Right atrium auricular region (tissue), 2 donors: ENCODE measurements around the gene PLXNB3. TPM values are rescaled to one million over a fixed set of nuclear protein-coding genes. Genes with fewer than 3 reads are reported as not detected.

ENCODE experiments used
- DNase-seq: peaks from one replicate; pipeline ENCODE4 v3.0.0-alpha.2; 2019; ENCODE audit warnings: low spot score
- H3K27ac ChIP-seq, 2 donors: fragments of 200-600 bp; sonication (generic); 1 replicate in 1 of 2; 2 replicates in 1 of 2; pipeline ENCODE4 v1.5.1; 2016 to 2019
- H3K27me3 ChIP-seq, 2 donors: fragments of 200-600 bp; sonication (generic); one replicate each; pipeline versions ENCODE4 v1.5.1 to v1.6.0; 2017 to 2019
- H3K36me3 ChIP-seq: fragments of 200-600 bp; sonication (generic); one replicate; pipeline ENCODE4 v1.5.1; 2016
- H3K4me1 ChIP-seq, 2 donors: fragments of 200-600 bp; sonication (generic); one replicate each; pipeline versions ENCODE4 v1.5.1 to v1.6.0; 2017 to 2019
- H3K4me3 ChIP-seq, 2 donors: fragments of 200-600 bp; sonication (generic); 1 replicate in 1 of 2; 2 replicates in 1 of 2; pipeline ENCODE4 v1.5.1; 2017 to 2019; ENCODE audit warnings: mild to moderate bottlenecking in 1 of 2, moderate library complexity in 1 of 2
- H3K9me3 ChIP-seq, 2 donors: fragments of 200-600 bp; sonication (generic); one replicate each; pipeline ENCODE4 v1.5.1; 2019
- CTCF ChIP-seq, 2 donors: fragments of 200-600 bp; sonication (generic); IDR thresholded peaks; one replicate each; pipeline ENCODE4 v1.5.1; 2019; ENCODE audit warnings: antibody characterized with exemption in 2 of 2
- total RNA-seq, 2 donors: library from RNA; depleted of rRNA; stranded (reverse); fragments of >200 nt; gene quantifications; one replicate each; pipeline ENCODE4 v1.1.0, GENCODE V29; 2016

The PLXNB3 gene
- total RNA-seq, 2 donors from 2014 or later: 5.6 to 8.2 TPM

GRCh38 chrX:153763298-153763932, 634 bp upstream of the PLXNB3 start:
- no peak for DNase-seq
- Histone ChIP-seq H3K27ac (no peak overlapping the region), H3K36me3 (no peaks in the 10 kb centered on the region), H3K27me3 (no peaks in the 10 kb centered on the region), H3K9me3 (no peaks in the 10 kb centered on the region), H3K4me1 (peaks cover 0 to 22% of the 10 kb centered on the region in 2 donors), H3K4me3 (no peak overlapping the region)
- no peak for TF ChIP-seq CTCF (IDR thresholded peaks at IDR 0.05)

- TF ChIP-seq CTCF (IDR thresholded peaks at IDR 0.05): no peak
- Histone ChIP-seq H3K36me3 (no peaks in the 10 kb centered on the region), H3K27ac (peak overlapping the region; percentile 64 to 77), H3K4me1 (peaks cover 0 to 22% of the 10 kb centered on the region in 2 donors), H3K27me3 (no peaks in the 10 kb centered on the region), H3K4me3 (peak overlapping the region in 1 of 2 donors; percentile 31), H3K9me3 (no peaks in the 10 kb centered on the region)
- no peak for DNase-seq
Measured at GRCh38 chrX:153764786-153765137, 713 bp downstream of the PLXNB3 start.

- Histone ChIP-seq H3K27ac (peak overlapping the region; percentile 64 to 77), H3K4me3 (peak overlapping the region in 1 of 2 donors; percentile 24), H3K9me3 (no peaks in the 10 kb centered on the region), H3K36me3 (no peaks in the 10 kb centered on the region), H3K27me3 (no peaks in the 10 kb centered on the region), H3K4me1 (peaks cover 0 to 22% of the 10 kb centered on the region in 2 donors)
- TF ChIP-seq CTCF (IDR thresholded peaks at IDR 0.05): no peak
- DNase-seq: no peak
Measured at GRCh38 chrX:153765138-153766079, 1.4 kb downstream of the PLXNB3 start.

- no peak for DNase-seq
- H3K9me3 ChIP-seq: no peaks in the 10 kb centered on the region
- no peak for TF ChIP-seq CTCF (IDR thresholded peaks at IDR 0.05)
- peak overlapping the region; percentile 64 to 77 for H3K27ac ChIP-seq
- peak overlapping the region in 1 of 2 donors; percentile 24 for H3K4me3 ChIP-seq
- H3K36me3 ChIP-seq: no peaks in the 10 kb centered on the region
- H3K27me3 ChIP-seq: no peaks in the 10 kb centered on the region
- peaks cover 0 to 22% of the 10 kb centered on the region in 2 donors for H3K4me1 ChIP-seq
Measured at GRCh38 chrX:153766098-153766817, 2.2 kb downstream of the PLXNB3 start.

- H3K9me3 ChIP-seq: no peaks in the 10 kb centered on the region
- no peak overlapping the region for H3K4me3 ChIP-seq
- no peaks in the 10 kb centered on the region for H3K27me3 ChIP-seq
- peaks cover 0 to 22% of the 10 kb centered on the region in 2 donors for H3K4me1 ChIP-seq
- no peak overlapping the region for H3K27ac ChIP-seq
- TF ChIP-seq CTCF (IDR thresholded peaks at IDR 0.05): no peak
- H3K36me3 ChIP-seq: no peaks in the 10 kb centered on the region
- no peak for DNase-seq
Measured at GRCh38 chrX:153766871-153767673, 3.0 kb downstream of the PLXNB3 start.
